ENCODE data around the gene PKD1. TPM values are rescaled to one million over a fixed set of nuclear protein-coding genes. Genes with fewer than 3 reads are reported as not detected.
A peak's percentile ranks its signal among the peaks of the same experiment; 100 is the strongest.

Gene PKD1
- total RNA-seq, 1 experiment from 2014 or later: 137 TPM

DNA sequence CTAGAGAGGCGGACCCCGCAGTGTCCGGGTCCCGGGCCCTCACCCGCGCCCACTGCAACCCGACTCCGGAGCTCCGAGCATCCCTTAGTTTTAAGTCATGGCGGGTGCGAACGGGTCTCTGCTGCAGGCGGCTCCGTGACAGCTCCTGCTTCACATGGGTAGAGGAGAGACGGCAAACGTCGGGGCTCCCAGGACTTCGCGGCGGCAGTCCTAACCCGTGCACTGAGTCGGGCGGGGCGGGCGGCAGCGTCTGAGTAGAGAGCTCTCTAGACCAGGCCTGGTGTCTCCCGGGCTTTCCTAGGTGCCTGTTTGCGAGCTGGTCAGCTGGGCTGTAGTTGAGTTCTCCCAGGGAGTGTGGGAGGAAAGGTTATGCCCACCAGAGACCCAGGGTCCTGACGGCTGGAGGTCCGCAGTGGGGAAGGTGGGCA lies 87.6 kb downstream of the PKD1 start:
- H3K27ac ChIP-seq (ENCODE audit: low read depth, low read length): peak overlapping the region; percentile 55; the same call in 1 of the 2 replicates
- BruUV-seq (replicated peaks): no TSS peak
- TF ChIP-seq ZFX (IDR thresholded peaks at IDR 0.05): peak; percentile 36; the same call in 1 of the 2 replicates
- TF ChIP-seq, protein P1, sequence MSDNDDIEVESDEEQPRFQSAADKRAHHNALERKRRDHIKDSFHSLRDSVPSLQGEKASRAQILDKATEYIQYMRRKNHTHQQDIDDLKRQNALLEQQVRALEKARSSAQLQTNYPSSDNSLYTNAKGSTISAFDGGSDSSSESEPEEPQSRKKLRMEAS (IDR thresholded peaks at IDR 0.05): no peak
- intact Hi-C loops (cut with micrococcal nuclease): loop anchor here (5.0 kb wide), 1 partner anchor 94 kb away; no protein-coding TSS in a partner anchor
- no peaks in the 10 kb centered on the region for H3K9me2 ChIP-seq (ENCODE audit: insufficient read depth)
- peak overlapping the region; percentile 82 for H3K4me2 ChIP-seq (ENCODE audit: low read length)
- peaks cover 11% of the 10 kb centered on the region; the same call in 1 of the 2 replicates for H3K79me2 ChIP-seq (ENCODE audit: insufficient read depth, low read length)
- H3K36me3 ChIP-seq (ENCODE audit: control insufficient read depth in 1 of 2, insufficient read depth in 2 of 2, low read length in 2 of 2): peaks cover 0 to 3% of the 10 kb centered on the region in 2 experiments; a peak in 2 of 4 replicates
- H3K27me3 ChIP-seq (ENCODE audit: insufficient read depth, low read length): no peaks in the 10 kb centered on the region
- CTCF ChIA-PET: interaction anchor here (0.8 to 1.8 kb wide), 5 partner anchors 8 to 92 kb away, joined by 3 to 12 read pairs (median 4); no protein-coding TSS in a partner anchor
- no peaks in the 10 kb centered on the region for H3K9me3 ChIP-seq (ENCODE audit: control insufficient read depth in 1 of 2, insufficient read depth in 1 of 2, low read depth in 1 of 2, low read length in 2 of 2)
- H3K9ac ChIP-seq (ENCODE audit: low read length): peak overlapping the region; percentile 77
- RAD21 ChIA-PET (ENCODE audit: low non-redundant PET in 1 of 2, low total read pairs in 2 of 2, uncharacterized antibody in 2 of 2, unreplicated experiment in 2 of 2): no interaction called here
- ATAC-seq: peak; percentile 17
- H2AFZ ChIP-seq (ENCODE audit: low read depth, low read length, poor library complexity, severe bottlenecking): no peak overlapping the region
- H4K20me1 ChIP-seq (ENCODE audit: insufficient read depth): no peaks in the 10 kb centered on the region
- peak overlapping the region; percentile 64 to 88 for H3K4me3 ChIP-seq (replicated peaks in 1 of 2; ENCODE audit: low read depth in 1 of 2, low read length in 2 of 2)
- DNase-seq (ENCODE audit: low read depth, low spot score): no peak
- POLR2A ChIA-PET: interaction anchor here (1.0 to 1.7 kb wide), 3 partner anchors 103 to 203 kb away, joined by 4 to 6 read pairs (median 4); partner anchors contain the start of genes ECI1 and TRAF7
- peaks cover 6 to 31% of the 10 kb centered on the region in 2 experiments; a peak in 3 of 4 replicates for H3K4me1 ChIP-seq (ENCODE audit: control insufficient read depth in 1 of 2, insufficient read depth in 2 of 2, low read length in 2 of 2)

DNA sequence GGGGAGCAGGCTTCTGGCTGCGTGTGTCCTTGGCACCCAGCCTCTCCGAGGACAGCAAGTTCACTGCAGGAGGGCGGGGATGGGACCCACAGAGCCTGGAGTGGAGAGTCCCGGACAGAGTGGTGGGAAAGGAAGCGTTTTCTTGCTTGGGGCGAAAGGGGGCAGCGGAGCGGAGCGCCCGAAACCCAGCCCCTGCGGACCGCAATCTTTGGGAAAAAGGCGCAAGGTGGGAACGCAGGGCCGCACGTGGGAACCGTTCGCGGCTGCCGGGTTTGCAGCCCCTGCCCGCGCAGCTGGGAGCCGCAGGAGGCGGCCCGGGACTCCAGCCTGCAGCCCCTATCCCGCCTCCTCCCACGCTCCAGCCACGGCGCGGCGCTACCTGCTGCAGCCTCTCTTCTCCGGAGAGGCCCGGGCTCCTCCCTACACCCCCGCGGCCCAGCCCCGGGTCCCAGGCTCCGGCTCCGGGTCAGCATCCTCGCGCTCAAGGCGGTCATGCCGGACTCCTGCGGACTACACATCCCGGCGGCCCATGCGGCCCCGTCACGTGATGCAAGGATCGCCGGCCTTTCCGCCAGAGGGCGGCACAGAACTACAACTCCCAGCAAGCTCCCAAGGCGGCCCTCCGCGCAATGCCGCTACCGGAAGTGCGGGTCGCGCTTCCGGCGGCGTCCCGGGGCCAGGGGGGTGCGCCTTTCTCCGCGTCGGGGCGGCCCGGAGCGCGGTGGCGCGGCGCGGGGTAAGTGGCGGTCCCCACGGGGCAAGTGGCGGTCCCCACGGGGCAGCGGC lies 88.2 kb downstream of the PKD1 start, which contains the start of the genes NTHL1 and TSC2:
NTHL1 (minus strand) TSS at position 505 of the 786 bp plus-strand sequence; CDS start at position 494, 11 bp downstream.
TSC2 (plus strand) TSS at position 656 of the 786 bp plus-strand sequence. CDS start 631 bp downstream, outside the sequence.
- Histone ChIP-seq H3K9me3 (ENCODE audit: control insufficient read depth in 1 of 2, insufficient read depth in 1 of 2, low read depth in 1 of 2, low read length in 2 of 2) (no peaks in the 10 kb centered on the region), H3K9ac (ENCODE audit: low read length) (peak within 1 kb of the TSS; percentile 77), H3K4me3 (replicated peaks in 1 of 2; ENCODE audit: low read depth in 1 of 2, low read length in 2 of 2) (peak within 1 kb of the TSS; percentile 64 to 88), H3K79me2 (ENCODE audit: insufficient read depth, low read length) (peaks cover 11% of the 10 kb centered on the region; the same call in 1 of the 2 replicates), H3K36me3 (ENCODE audit: control insufficient read depth in 1 of 2, insufficient read depth in 2 of 2, low read length in 2 of 2) (peaks cover 0 to 3% of the 10 kb centered on the region in 2 experiments; a peak in 1 of 4 replicates), H4K20me1 (ENCODE audit: insufficient read depth) (no peaks in the 10 kb centered on the region), H2AFZ (ENCODE audit: low read depth, low read length, poor library complexity, severe bottlenecking) (no peak within 1 kb of the TSS), H3K27ac (ENCODE audit: low read depth, low read length) (peak within 1 kb of the TSS; percentile 71), H3K27me3 (ENCODE audit: insufficient read depth, low read length) (no peaks in the 10 kb centered on the region), H3K4me2 (ENCODE audit: low read length) (peak within 1 kb of the TSS; percentile 82), H3K4me1 (ENCODE audit: control insufficient read depth in 1 of 2, insufficient read depth in 2 of 2, low read length in 2 of 2) (peaks cover 6 to 34% of the 10 kb centered on the region in 2 experiments; a peak in 3 of 4 replicates), H3K9me2 (ENCODE audit: insufficient read depth) (no peaks in the 10 kb centered on the region)
- intact Hi-C loops (cut with micrococcal nuclease): loop anchor here (5.0 kb wide), 1 partner anchor 95 kb away; no protein-coding TSS in a partner anchor
- RAD21 ChIA-PET (ENCODE audit: low non-redundant PET in 1 of 2, low total read pairs in 2 of 2, uncharacterized antibody in 2 of 2, unreplicated experiment in 2 of 2): no interaction called here
- POLR2A ChIA-PET: interaction anchor here (1.0 to 1.7 kb wide), 3 partner anchors 104 to 204 kb away, joined by 4 to 6 read pairs (median 4); partner anchors contain the start of genes ECI1 and TRAF7
- CTCF ChIA-PET: interaction anchor here (0.8 to 1.8 kb wide), 5 partner anchors 8 to 93 kb away, joined by 3 to 12 read pairs (median 4); no protein-coding TSS in a partner anchor
- ATAC-seq: peak; percentile 96
- peak; percentile 91 for DNase-seq (ENCODE audit: low read depth, low spot score)
- BruUV-seq (replicated peaks): no TSS peak
- TF ChIP-seq SIN3A (IDR thresholded peaks at IDR 0.05; ENCODE audit: low read depth) (peak; percentile 58), POLR2AphosphoS5 (IDR thresholded peaks at IDR 0.05; ENCODE audit: low read depth, low read length) (peak; percentile 73), EGR1 (IDR thresholded peaks at IDR 0.05; ENCODE audit: low read depth) (peak; percentile 95), POLR2A (IDR thresholded peaks at IDR 0.05; ENCODE audit: borderline replicate concordance, extremely low read depth, insufficient read depth, insufficient read length) (peak; percentile 67), SP1 (IDR thresholded peaks at IDR 0.05; ENCODE audit: low read depth) (no peak; the same call in 1 of the 2 replicates), YY1 (IDR thresholded peaks at IDR 0.05; ENCODE audit: extremely low read depth, insufficient replicate concordance, low read depth, low read length) (peak; percentile 91), CEBPB (IDR thresholded peaks at IDR 0.05; ENCODE audit: low read depth) (no peak), TCF7L2 (IDR thresholded peaks at IDR 0.05; ENCODE audit: borderline replicate concordance, extremely low read depth, insufficient read depth, insufficient read length) (peak; percentile 52), CBX3 (IDR thresholded peaks at IDR 0.05; ENCODE audit: low read depth) (no peak; the same call in 1 of the 2 replicates), ZNF274 (IDR thresholded peaks at IDR 0.05; ENCODE audit: low read depth, low read length) (no peak), RAD21 (IDR thresholded peaks at IDR 0.05; ENCODE audit: low read depth) (no peak), ZFX (IDR thresholded peaks at IDR 0.05) (peak; percentile 74; the same call in 1 of the 2 replicates), JUND (IDR thresholded peaks at IDR 0.05) (no peak)
- TF ChIP-seq, protein P1 (IDR thresholded peaks at IDR 0.05): peak; percentile 87
- TF ChIP-seq, protein P2, sequence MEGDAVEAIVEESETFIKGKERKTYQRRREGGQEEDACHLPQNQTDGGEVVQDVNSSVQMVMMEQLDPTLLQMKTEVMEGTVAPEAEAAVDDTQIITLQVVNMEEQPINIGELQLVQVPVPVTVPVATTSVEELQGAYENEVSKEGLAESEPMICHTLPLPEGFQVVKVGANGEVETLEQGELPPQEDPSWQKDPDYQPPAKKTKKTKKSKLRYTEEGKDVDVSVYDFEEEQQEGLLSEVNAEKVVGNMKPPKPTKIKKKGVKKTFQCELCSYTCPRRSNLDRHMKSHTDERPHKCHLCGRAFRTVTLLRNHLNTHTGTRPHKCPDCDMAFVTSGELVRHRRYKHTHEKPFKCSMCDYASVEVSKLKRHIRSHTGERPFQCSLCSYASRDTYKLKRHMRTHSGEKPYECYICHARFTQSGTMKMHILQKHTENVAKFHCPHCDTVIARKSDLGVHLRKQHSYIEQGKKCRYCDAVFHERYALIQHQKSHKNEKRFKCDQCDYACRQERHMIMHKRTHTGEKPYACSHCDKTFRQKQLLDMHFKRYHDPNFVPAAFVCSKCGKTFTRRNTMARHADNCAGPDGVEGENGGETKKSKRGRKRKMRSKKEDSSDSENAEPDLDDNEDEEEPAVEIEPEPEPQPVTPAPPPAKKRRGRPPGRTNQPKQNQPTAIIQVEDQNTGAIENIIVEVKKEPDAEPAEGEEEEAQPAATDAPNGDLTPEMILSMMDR (IDR thresholded peaks at IDR 0.05 in 2 of 3, conservative IDR thresholded peaks at IDR 0.05 in 1 of 3; ENCODE audit: borderline replicate concordance in 1 of 3, insufficient read depth in 1 of 3, low read depth in 2 of 3, low read length in 2 of 3): peak in 2 of 3 experiments; percentile 7 to 21; a peak in 1 of 6 replicates

Data from HCT116 (cell line).